SK-N-SH treated with all-trans-retinoic acid at 6 μM for 48 hours (cell line): ENCODE data around the gene SECISBP2.

Experiments used
- ATAC-seq: fragments of 200-7000 bp; cut with Tn5 transposase; 3 replicates; pipeline ENCODE4 v1.9.1; 2020; ENCODE audit warnings: mild to moderate bottlenecking, moderate library complexity
- ARNTL ChIP-seq: fragments of 450-650 bp; formaldehyde crosslinking; IDR thresholded peaks from 2 replicates; pipeline ENCODE4 v1.5.0; 2020; ENCODE audit warnings: low read depth, mild to moderate bottlenecking, moderate library complexity, borderline replicate concordance
- CREB5 ChIP-seq: fragments of 250-450 bp; sonication (Bioruptor Pico); IDR thresholded peaks from 2 replicates; pipeline ENCODE4 v1.5.1; 2020; ENCODE audit warnings: low read depth, mild to moderate bottlenecking, moderate library complexity
- CSDC2 ChIP-seq: fragments of 250-450 bp; sonication (Bioruptor Pico); IDR thresholded peaks from 2 replicates; pipeline ENCODE4 v1.5.0; 2020; ENCODE audit warnings: mild to moderate bottlenecking, moderate library complexity
- CSRNP3 ChIP-seq: fragments of 250-450 bp; sonication (Bioruptor Pico); IDR thresholded peaks from 2 replicates; pipeline ENCODE4 v1.5.1; 2021; ENCODE audit warnings: mild to moderate bottlenecking, moderate library complexity
- ESRRG ChIP-seq: fragments of 250-450 bp; sonication (Bioruptor Pico); IDR thresholded peaks from 2 replicates; pipeline ENCODE4 v1.6.1; 2021; ENCODE audit warnings: mild to moderate bottlenecking
- ISL1 ChIP-seq: fragments of 250-450 bp; sonication (Bioruptor Pico); IDR thresholded peaks from 2 replicates; pipeline ENCODE4 v2.1.2; 2022; ENCODE audit warnings: mild to moderate bottlenecking, moderate library complexity
- OSR1 ChIP-seq: fragments of 250-450 bp; sonication (Bioruptor Pico); IDR thresholded peaks from 2 replicates; pipeline ENCODE4 v1.8.0; 2022; ENCODE audit warnings: moderate library complexity, mild to moderate bottlenecking, inconsistent platforms
- PATZ1 ChIP-seq: fragments of 250-450 bp; sonication (Bioruptor Pico); IDR thresholded peaks from 2 replicates; pipeline ENCODE4 v1.8.0; 2020; ENCODE audit warnings: mild to moderate bottlenecking, moderate library complexity, borderline replicate concordance
- POU6F1 ChIP-seq: fragments of 250-450 bp; sonication (Bioruptor Pico); IDR thresholded peaks from 2 replicates; pipeline ENCODE4 v1.8.0; 2021; ENCODE audit warnings: low read depth, mild to moderate bottlenecking, moderate library complexity, borderline replicate concordance
- PPARA ChIP-seq: fragments of 250-450 bp; sonication (Bioruptor Pico); IDR thresholded peaks from 2 replicates; pipeline ENCODE4 v1.5.0; 2020; ENCODE audit warnings: mild to moderate bottlenecking, borderline replicate concordance
- RARB ChIP-seq: fragments of 250-450 bp; sonication (Bioruptor Pico); IDR thresholded peaks from 2 replicates; pipeline ENCODE4 v1.8.0; 2021; ENCODE audit warnings: mild to moderate bottlenecking, moderate library complexity
- SNAI2 ChIP-seq: fragments of 250-450 bp; sonication (Bioruptor Pico); IDR thresholded peaks from 2 replicates; pipeline ENCODE4 v1.5.0; 2020; ENCODE audit warnings: mild to moderate bottlenecking, moderate library complexity
- TCF4 ChIP-seq: fragments of 250-450 bp; sonication (Bioruptor Pico); IDR thresholded peaks from 2 replicates; pipeline ENCODE4 v1.8.0; 2021; ENCODE audit warnings: mild to moderate bottlenecking, moderate library complexity, borderline replicate concordance
- TOX ChIP-seq: fragments of 250-450 bp; sonication (Bioruptor Pico); IDR thresholded peaks from 2 replicates; pipeline ENCODE4 v1.8.0; 2021; ENCODE audit warnings: mild to moderate bottlenecking, moderate library complexity, borderline replicate concordance
- ZC3H10 ChIP-seq: fragments of 250-450 bp; sonication (Bioruptor Pico); IDR thresholded peaks from 2 replicates; pipeline ENCODE4 v1.5.1; 2021; ENCODE audit warnings: mild to moderate bottlenecking, moderate library complexity
- ZFP30 ChIP-seq: fragments of 450-650 bp; formaldehyde crosslinking; IDR thresholded peaks from 2 replicates; pipeline ENCODE4 v1.5.0; 2022; ENCODE audit warnings: mild to moderate bottlenecking, moderate library complexity
- ZNF565 ChIP-seq: fragments of 450-650 bp; formaldehyde crosslinking; conservative IDR thresholded peaks from 2 replicates; pipeline ENCODE4 v1.5.0; 2020; ENCODE audit warnings: low read depth, mild to moderate bottlenecking, moderate library complexity
- ZNF70 ChIP-seq: fragments of 450-650 bp; formaldehyde crosslinking; IDR thresholded peaks from 2 replicates; pipeline ENCODE4 v1.5.0; 2020; ENCODE audit warnings: mild to moderate bottlenecking, moderate library complexity
- ZNF8 ChIP-seq: fragments of 450-650 bp; formaldehyde crosslinking; IDR thresholded peaks from 2 replicates; pipeline ENCODE4 v1.5.0; 2020; ENCODE audit warnings: mild to moderate bottlenecking, moderate library complexity

Gene SECISBP2

GRCh38 chr9:89386797-89387196 lies 68.5 kb downstream of the SECISBP2 start:
- no peak for ATAC-seq
- TF ChIP-seq CSDC2 (no peak), CSRNP3 (CRISPR knock-in tag) (no peak), TOX (CRISPR knock-in tag) (no peak), SNAI2 (CRISPR knock-in tag) (no peak), ESRRG (no peak), ZC3H10 (CRISPR knock-in tag) (no peak), OSR1 (CRISPR knock-in tag) (no peak), CREB5 (CRISPR knock-in tag) (no peak), POU6F1 (CRISPR knock-in tag) (no peak), ZNF565 (CRISPR knock-in tag) (no peak), PATZ1 (CRISPR knock-in tag) (no peak), ZNF8 (CRISPR knock-in tag) (no peak), ISL1 (CRISPR knock-in tag) (no peak)

GRCh38 chr9:89387197-89387849 lies 69.0 kb downstream of the SECISBP2 start:
- TF ChIP-seq PATZ1 (CRISPR knock-in tag): no peak
- TF ChIP-seq PPARA (CRISPR knock-in tag): no peak
- TF ChIP-seq TCF4 (CRISPR knock-in tag): no peak
- TF ChIP-seq CREB5 (CRISPR knock-in tag): no peak
- ATAC-seq: no peak

GRCh38 chr9:89388084-89388867 lies 70.0 kb downstream of the SECISBP2 start:
- no peak for ATAC-seq

More at GRCh38 chr9:89388084-89388867, 70.0 kb downstream of the SECISBP2 start:
- TF ChIP-seq POU6F1 (CRISPR knock-in tag) (no peak), ZNF565 (CRISPR knock-in tag) (no peak), PATZ1 (CRISPR knock-in tag) (no peak), ZC3H10 (CRISPR knock-in tag) (no peak), CSDC2 (no peak), ARNTL (CRISPR knock-in tag) (no peak), OSR1 (CRISPR knock-in tag) (no peak), RARB (CRISPR knock-in tag) (no peak), ZFP30 (no peak), ZNF70 (CRISPR knock-in tag) (no peak)
